RWPE1 (cell line): Measurements from ENCODE around the gene CAPZB.

Experiments
- CTCF ChIA-PET: fragments of 350-600 bp; sonication (Branson Sonifier 250); formaldehyde crosslinking; extraction: SDS; loops from one replicate; lab custom pipeline; 2021; lab: Yijun Ruan, JAX
- POLR2A ChIA-PET: fragments of 400-600 bp; formaldehyde crosslinking; extraction: SDS; loops from one replicate; lab custom pipeline; 2020; ENCODE audit warnings: antibody characterized with exemption; ENCODE audit not compliant: low non-redundant PET; lab: Yijun Ruan, JAX
- DNase-seq: peaks from one replicate; pipeline ENCODE4 v3.0.0; 2012; ENCODE audit warnings: low spot score
- H3K27ac ChIP-seq: fragments of 450-650 bp; 2 replicates; pipeline ENCODE4 v1.5.1; 2017
- CTCF ChIP-seq: fragments of 450-650 bp; conservative IDR thresholded peaks from 2 replicates; pipeline ENCODE4 v1.5.1; 2017; ENCODE audit warnings: low read depth, mild to moderate bottlenecking

Gene CAPZB

DNA sequence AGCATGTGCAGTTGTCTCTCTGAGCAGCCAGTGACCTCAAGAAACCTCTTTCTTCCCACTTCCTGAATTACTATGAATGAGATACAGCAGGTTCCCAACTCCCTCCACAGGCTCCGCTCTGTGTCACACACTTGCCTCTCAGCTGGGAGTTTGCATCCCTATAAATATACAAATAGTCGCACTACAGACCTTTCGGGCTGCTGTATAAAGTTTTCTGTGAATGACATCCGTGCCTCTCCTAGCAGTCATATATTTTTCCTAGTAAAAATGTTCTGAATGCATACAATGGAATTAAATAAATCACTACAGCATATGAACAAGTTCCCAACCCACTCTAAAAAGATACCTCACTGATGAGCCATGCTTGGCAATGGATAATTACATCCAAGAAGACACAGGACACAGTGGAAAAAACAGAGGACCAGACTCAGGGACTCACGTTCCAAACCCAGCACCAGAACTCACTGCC lies 66.8 kb downstream of the CAPZB start:
- DNase-seq = no peak
- CTCF ChIA-PET = no interaction called here
- no peak overlapping the region for H3K27ac ChIP-seq
- POLR2A ChIA-PET = no interaction called here
- TF ChIP-seq CTCF = no peak

- TF ChIP-seq CTCF = no peak
- no peak for DNase-seq
- POLR2A ChIA-PET = interaction anchor here (0.7 kb wide), 1 partner anchor 19 kb away, joined by 5 read pairs; no protein-coding TSS in a partner anchor
- CTCF ChIA-PET = interaction anchor here (0.6 kb wide), 1 partner anchor 277 kb away, joined by 3 read pairs; no protein-coding TSS in a partner anchor
- no peak overlapping the region for H3K27ac ChIP-seq
These were observed 68.3 kb downstream of the CAPZB start for GRCh38 chr1:19416921-19417470.

GRCh38 chr1:19416145-19416544 lies 69.2 kb downstream of the CAPZB start:
- ChIA-PET POLR2A (no interaction called here), CTCF (no interaction called here)
- no peak for TF ChIP-seq CTCF
- no peak for DNase-seq
- no peak overlapping the region for H3K27ac ChIP-seq

DNA sequence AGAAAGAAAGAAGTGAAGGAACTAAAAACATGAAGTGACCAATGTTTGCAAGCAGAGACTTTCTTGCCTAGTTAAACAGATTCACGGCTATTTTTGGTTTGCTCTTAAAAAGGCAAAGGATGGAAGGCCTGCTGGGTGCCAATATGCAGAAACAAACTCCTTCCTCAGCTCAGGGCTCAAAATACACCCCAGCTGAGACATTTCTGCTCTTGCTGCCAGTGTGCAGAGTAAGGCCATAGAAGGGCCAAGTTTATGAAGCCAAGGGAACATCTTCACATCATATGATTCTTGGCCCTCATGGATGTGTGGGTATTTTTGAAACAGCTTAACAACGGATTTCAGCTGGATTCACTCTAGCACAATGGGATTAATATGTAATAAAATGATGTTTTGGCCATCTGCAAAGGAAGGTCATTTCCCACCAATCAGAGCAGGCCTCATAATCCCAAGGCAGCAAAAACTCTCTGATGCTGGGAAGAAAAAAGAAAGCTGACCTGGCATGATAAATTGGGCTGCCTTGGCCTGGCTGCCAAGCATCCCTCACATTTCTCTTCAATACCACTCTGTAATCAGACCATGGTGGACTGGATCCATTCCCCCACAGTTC lies 70.7 kb downstream of the CAPZB start:
- POLR2A ChIA-PET = no interaction called here
- DNase-seq = no peak
- CTCF ChIA-PET = interaction anchor here (0.6 kb wide), 1 partner anchor 1781 kb away, joined by 3 read pairs; no protein-coding TSS in a partner anchor
- TF ChIP-seq CTCF = no peak
- H3K27ac ChIP-seq = no peak overlapping the region

GRCh38 chr1:19413999-19414398 lies 71.3 kb downstream of the CAPZB start:
- no peak for DNase-seq
- ChIA-PET CTCF (interaction anchor here (0.6 kb wide), 1 partner anchor 154 kb away, joined by 3 read pairs; no protein-coding TSS in a partner anchor), POLR2A (no interaction called here)
- TF ChIP-seq CTCF = no peak
- no peak overlapping the region for H3K27ac ChIP-seq

- ChIA-PET POLR2A (no interaction called here), CTCF (interaction anchor here (0.5 to 1.0 kb wide), 5 partner anchors 14 to 194 kb away, joined by 3 to 6 read pairs (median 3); no protein-coding TSS in a partner anchor)
- no peak for DNase-seq
- no peak for TF ChIP-seq CTCF
- H3K27ac ChIP-seq = no peak overlapping the region
These were observed 72.7 kb downstream of the CAPZB start for GRCh38 chr1:19412654-19413053.
